Transverse colon (tissue), 3 donors: ENCODE data around the gene POU1F1.

Experiments
- CTCF ChIP-seq, 5 experiments: fragments of 200-600 bp in 3 of 5; fragments of 450-650 bp in 2 of 5; sonication (generic) in 3 of 5; IDR thresholded peaks; 1 replicate in 2 of 5; 2 replicates in 3 of 5; pipeline ENCODE4 v1.5.1; 2016 to 2017; ENCODE audit warnings: antibody characterized with exemption in 5 of 5, inconsistent platforms in 3 of 5, mild to moderate bottlenecking in 2 of 5, moderate library complexity in 1 of 5
- EP300 ChIP-seq: sonication (generic); formaldehyde crosslinking; IDR thresholded peaks from one replicate; pipeline ENCODE4 v1.6.1; 2017; ENCODE audit warnings: antibody characterized with exemption, low read depth
- POLR2A ChIP-seq: fragments of 450-650 bp; IDR thresholded peaks from one replicate; pipeline ENCODE4 v1.6.1; 2016; ENCODE audit warnings: antibody characterized with exemption, mild to moderate bottlenecking, moderate library complexity

- TF ChIP-seq CTCF (IDR thresholded peaks at IDR 0.05) (no peak), POLR2A (no peak), EP300 (no peak)
Measured at GRCh38 chr3:87317779-87318178, 41.4 kb upstream of the POU1F1 start.
